Esophagus squamous epithelium (tissue), 4 donors: ENCODE measurements around the gene ALDH3A2.

Source experiments
- CTCF ChIP-seq, 6 experiments: fragments of 450-650 bp in 4 of 6; fragments of 200-600 bp in 2 of 6; sonication (generic) in 2 of 6; IDR thresholded peaks; one replicate each; pipeline ENCODE4 v1.5.1; 2016 to 2019; ENCODE audit warnings: antibody characterized with exemption in 6 of 6, mild to moderate bottlenecking in 4 of 6, moderate library complexity in 4 of 6
- POLR2A ChIP-seq, 4 donors: fragments of 450-650 bp; IDR thresholded peaks; one replicate each; pipeline ENCODE4 v1.6.1; 2017; ENCODE audit warnings: antibody characterized with exemption in 4 of 4, mild to moderate bottlenecking in 4 of 4, moderate library complexity in 3 of 4

- TF ChIP-seq CTCF (IDR thresholded peaks at IDR 0.05) (no peak), POLR2A (IDR thresholded peaks at IDR 0.05) (no peak)
These were observed 8.5 kb downstream of the ALDH3A2 start for GRCh38 chr17:19656851-19657581.
